Erythroblast (primary cell): ENCODE measurements around the gene DYNC2H1.

Source experiments
- GATA1 ChIP-seq: IDR thresholded peaks from 2 replicates; pipeline ENCODE4 v1.6.1; 2011; ENCODE audit warnings: low read depth, mild to moderate bottlenecking, control low read depth, low read length, moderate library complexity
- POLR2A ChIP-seq: IDR thresholded peaks from 2 replicates; pipeline ENCODE4 v1.6.1; 2011; ENCODE audit warnings: mild to moderate bottlenecking, low read length

- TF ChIP-seq POLR2A (no peak), GATA1 (no peak)
Measured at GRCh38 chr11:103359216-103359615, 250.0 kb downstream of the DYNC2H1 start.
